CD8-positive, alpha-beta memory T cell (primary cell): ENCODE data around the gene ZFP36L2. TPM values are rescaled to one million over a fixed set of nuclear protein-coding genes. Genes with fewer than 3 reads are reported as not detected.
A peak's percentile ranks its signal among the peaks of the same experiment; 100 is the strongest.

Source experiments
- CTCF ChIA-PET: fragments of 350-600 bp; sonication (Branson Sonifier 250); formaldehyde crosslinking; loops from one replicate; lab custom pipeline; 2021; ENCODE audit warnings: antibody characterized with exemption; lab: Charles Lee
- POLR2A ChIA-PET: fragments of 350-600 bp; sonication (Branson Sonifier 250); formaldehyde crosslinking; loops from one replicate; lab custom pipeline; 2021; ENCODE audit warnings: antibody characterized with exemption; lab: Charles Lee
- DNase-seq, 5 donors: peaks; one replicate each; pipeline versions ENCODE4 v3.0.0 to v3.0.0-alpha.2; 2020 to 2022; ENCODE audit warnings: mixed read lengths in 1 of 5
- H3K27ac ChIP-seq: one replicate; pipeline ENCODE4 v1.7.0; 2013; ENCODE audit warnings: low read depth, mild to moderate bottlenecking, low read length, moderate library complexity
- H3K27me3 ChIP-seq: 2 replicates; pipeline ENCODE4 v1.7.0; 2013; ENCODE audit warnings: low read length, mild to moderate bottlenecking; ENCODE audit not compliant: insufficient read depth, poor library complexity, severe bottlenecking
- H3K36me3 ChIP-seq: 2 replicates; pipeline ENCODE4 v1.7.0; 2013; ENCODE audit warnings: mild to moderate bottlenecking, low read length, moderate library complexity; ENCODE audit not compliant: insufficient read depth
- H3K4me1 ChIP-seq: 2 replicates; pipeline ENCODE4 v1.7.0; 2013; ENCODE audit warnings: mild to moderate bottlenecking, low read length, moderate library complexity; ENCODE audit not compliant: insufficient read depth
- H3K4me3 ChIP-seq: 2 replicates; pipeline ENCODE4 v1.7.0; 2013; ENCODE audit warnings: mild to moderate bottlenecking, low read length
- H3K9me3 ChIP-seq: 2 replicates; pipeline ENCODE4 v1.7.0; 2013; ENCODE audit warnings: mild to moderate bottlenecking, low read length
- H3K27ac Mint-ChIP-seq, 8 donors: one replicate each; pipeline ENCODE4 v1.8.0; 2020 to 2021; ENCODE audit warnings: mixed read lengths in 8 of 8, mild to moderate bottlenecking in 6 of 8, inconsistent platforms in 3 of 8, moderate library complexity in 3 of 8
- H3K27me3 Mint-ChIP-seq, 2 donors: one replicate each; pipeline ENCODE4 v1.8.0; 2020 to 2021; ENCODE audit warnings: mixed read lengths in 2 of 2, mild to moderate bottlenecking in 1 of 2, moderate library complexity in 1 of 2
- H3K36me3 Mint-ChIP-seq, 3 donors: one replicate each; pipeline ENCODE4 v1.8.0; 2020 to 2021; ENCODE audit warnings: mixed read lengths in 3 of 3, inconsistent platforms in 1 of 3, mild to moderate bottlenecking in 1 of 3
- H3K4me1 Mint-ChIP-seq, 3 donors: one replicate each; pipeline ENCODE4 v1.8.0; 2020 to 2021; ENCODE audit warnings: mixed read lengths in 3 of 3, inconsistent platforms in 1 of 3, mild to moderate bottlenecking in 1 of 3
- H3K4me3 Mint-ChIP-seq, 7 donors: one replicate each; pipeline ENCODE4 v1.8.0; 2020 to 2021; ENCODE audit warnings: mixed read lengths in 7 of 7, mild to moderate bottlenecking in 6 of 7, moderate library complexity in 4 of 7, inconsistent platforms in 2 of 7
- H3K9me3 Mint-ChIP-seq, 5 donors: one replicate each; pipeline ENCODE4 v1.8.0; 2020 to 2022; ENCODE audit warnings: mixed read lengths in 5 of 5, mild to moderate bottlenecking in 3 of 5, moderate library complexity in 2 of 5, inconsistent platforms in 1 of 5
- polyA plus RNA-seq: library from polyadenylated mRNA; unstranded; fragments of 300-500 nt; fragmentation: Illumina TruSeq; gene quantifications from one replicate; pipeline ENCODE4 v1.2.3, GENCODE V29; 2021
- total RNA-seq, 2 experiments: library from RNA; stranded (reverse); gene quantifications; one replicate each; pipeline ENCODE4 v1.2.3, GENCODE V29; 2021

Gene ZFP36L2
- total and polyA plus RNA-seq, 3 experiments from 2014 or later, result 98.0 to 737 (median 98.6) TPM

- H3K27ac Mint-ChIP-seq, result peak overlapping the region in 2 of 8 donors; percentile 12 to 29
- H3K4me3 Mint-ChIP-seq, result no peak overlapping the region
- CTCF ChIA-PET, result interaction anchor here (0.9 kb wide), 1 partner anchor 30 kb away, joined by 3 read pairs; no protein-coding TSS in a partner anchor
- H3K27me3 ChIP-seq, result no peaks in the 10 kb centered on the region
- H3K9me3 ChIP-seq, result no peaks in the 10 kb centered on the region
- H3K9me3 Mint-ChIP-seq, result no peaks in the 10 kb centered on the region
- peaks cover 0 to 41% (median 6%) of the 10 kb centered on the region in 3 donors for H3K36me3 Mint-ChIP-seq
- H3K4me1 ChIP-seq, result no peaks in the 10 kb centered on the region
- H3K27me3 Mint-ChIP-seq, result no peaks in the 10 kb centered on the region
- POLR2A ChIA-PET, result no interaction called here
- no peaks in the 10 kb centered on the region for H3K4me1 Mint-ChIP-seq
- no peak overlapping the region for H3K4me3 ChIP-seq
- H3K36me3 ChIP-seq, result no peaks in the 10 kb centered on the region
- no peak for DNase-seq
- H3K27ac ChIP-seq, result no peak overlapping the region
These were observed 32.2 kb upstream of the ZFP36L2 start for GRCh38 chr2:43258547-43259156.

- ChIA-PET POLR2A (no interaction called here), CTCF (no interaction called here)
- H3K4me3 ChIP-seq, result no peak overlapping the region
- Mint-ChIP-seq H3K27ac (peak overlapping the region in 1 of 8 donors; percentile 16), H3K4me1 (no peaks in the 10 kb centered on the region), H3K9me3 (no peaks in the 10 kb centered on the region), H3K4me3 (no peak overlapping the region), H3K27me3 (no peaks in the 10 kb centered on the region), H3K36me3 (peaks cover 0 to 29% (median 6%) of the 10 kb centered on the region in 3 donors)
- H3K27me3 ChIP-seq, result no peaks in the 10 kb centered on the region
- no peaks in the 10 kb centered on the region for H3K4me1 ChIP-seq
- no peak overlapping the region for H3K27ac ChIP-seq
- no peak for DNase-seq
- H3K36me3 ChIP-seq, result no peaks in the 10 kb centered on the region
- H3K9me3 ChIP-seq, result no peaks in the 10 kb centered on the region
These were observed 29.0 kb upstream of the ZFP36L2 start for GRCh38 chr2:43255296-43255910.

- H3K27ac ChIP-seq, result no peak overlapping the region
- H3K9me3 ChIP-seq, result no peaks in the 10 kb centered on the region
- H3K4me1 ChIP-seq, result no peaks in the 10 kb centered on the region
- Mint-ChIP-seq H3K27ac (no peak overlapping the region), H3K4me1 (no peaks in the 10 kb centered on the region), H3K36me3 (peaks cover 0 to 30% (median 6%) of the 10 kb centered on the region in 3 donors), H3K9me3 (no peaks in the 10 kb centered on the region), H3K4me3 (no peak overlapping the region), H3K27me3 (no peaks in the 10 kb centered on the region)
- H3K4me3 ChIP-seq, result no peak overlapping the region
- CTCF ChIA-PET, result no interaction called here
- DNase-seq, result no peak
- POLR2A ChIA-PET, result interaction anchor here (0.6 kb wide), 1 partner anchor 10 kb away, joined by 3 read pairs; no protein-coding TSS in a partner anchor
- no peaks in the 10 kb centered on the region for H3K27me3 ChIP-seq
- H3K36me3 ChIP-seq, result no peaks in the 10 kb centered on the region
These were observed 27.9 kb upstream of the ZFP36L2 start for GRCh38 chr2:43254331-43254730.

GRCh38 chr2:43251171-43251731 lies 24.8 kb upstream of the ZFP36L2 start:
- H3K4me1 Mint-ChIP-seq, result no peaks in the 10 kb centered on the region
- H3K9me3 ChIP-seq, result no peaks in the 10 kb centered on the region
- H3K27ac ChIP-seq, result no peak overlapping the region
- peaks cover 0 to 26% (median 8%) of the 10 kb centered on the region in 3 donors for H3K36me3 Mint-ChIP-seq
- H3K27me3 Mint-ChIP-seq, result no peaks in the 10 kb centered on the region
- no peaks in the 10 kb centered on the region for H3K36me3 ChIP-seq
- ChIA-PET POLR2A (no interaction called here), CTCF (no interaction called here)
- no peak overlapping the region for H3K4me3 ChIP-seq
- H3K27me3 ChIP-seq, result no peaks in the 10 kb centered on the region
- no peak for DNase-seq
- no peaks in the 10 kb centered on the region for H3K4me1 ChIP-seq
- no peak overlapping the region for H3K27ac Mint-ChIP-seq
- H3K4me3 Mint-ChIP-seq, result no peak overlapping the region
- no peaks in the 10 kb centered on the region for H3K9me3 Mint-ChIP-seq

GRCh38 chr2:43250015-43250414 lies 23.6 kb upstream of the ZFP36L2 start:
- Histone ChIP-seq H3K4me3 (no peak overlapping the region), H3K9me3 (no peaks in the 10 kb centered on the region), H3K27me3 (no peaks in the 10 kb centered on the region), H3K4me1 (no peaks in the 10 kb centered on the region), H3K27ac (no peak overlapping the region), H3K36me3 (no peaks in the 10 kb centered on the region)
- ChIA-PET POLR2A (no interaction called here), CTCF (no interaction called here)
- Mint-ChIP-seq H3K4me1 (no peaks in the 10 kb centered on the region), H3K36me3 (peaks cover 0 to 27% (median 8%) of the 10 kb centered on the region in 3 donors), H3K4me3 (no peak overlapping the region), H3K9me3 (no peaks in the 10 kb centered on the region), H3K27ac (peak overlapping the region in 1 of 8 donors; percentile 82), H3K27me3 (no peaks in the 10 kb centered on the region)
- no peak for DNase-seq

- H3K36me3 Mint-ChIP-seq, result peaks cover 0 to 31% (median 7%) of the 10 kb centered on the region in 3 donors
- DNase-seq, result no peak
- H3K4me3 Mint-ChIP-seq, result no peak overlapping the region
- no peaks in the 10 kb centered on the region for H3K9me3 Mint-ChIP-seq
- H3K27me3 Mint-ChIP-seq, result no peaks in the 10 kb centered on the region
- ChIA-PET POLR2A (no interaction called here), CTCF (no interaction called here)
- Histone ChIP-seq H3K9me3 (no peaks in the 10 kb centered on the region), H3K36me3 (peaks cover under 1% of the 10 kb centered on the region), H3K4me3 (no peak overlapping the region), H3K4me1 (no peaks in the 10 kb centered on the region), H3K27ac (no peak overlapping the region), H3K27me3 (no peaks in the 10 kb centered on the region)
- peak overlapping the region in 3 of 8 donors; percentile 6 to 37 (median 20) for H3K27ac Mint-ChIP-seq
- H3K4me1 Mint-ChIP-seq, result no peaks in the 10 kb centered on the region
These were observed 22.2 kb upstream of the ZFP36L2 start for GRCh38 chr2:43248621-43249020.

GRCh38 chr2:43246641-43247040 lies 20.2 kb upstream of the ZFP36L2 start:
- ChIA-PET CTCF (no interaction called here), POLR2A (no interaction called here)
- peaks cover 0 to 39% (median 10%) of the 10 kb centered on the region in 3 donors for H3K36me3 Mint-ChIP-seq
- no peaks in the 10 kb centered on the region for H3K27me3 Mint-ChIP-seq
- H3K4me1 Mint-ChIP-seq, result no peaks in the 10 kb centered on the region
- Histone ChIP-seq H3K9me3 (no peaks in the 10 kb centered on the region), H3K27me3 (no peaks in the 10 kb centered on the region), H3K27ac (no peak overlapping the region), H3K4me1 (no peaks in the 10 kb centered on the region), H3K36me3 (peaks cover 8% of the 10 kb centered on the region), H3K4me3 (no peak overlapping the region)
- H3K27ac Mint-ChIP-seq, result peak overlapping the region in 1 of 8 donors; percentile 8
- no peak overlapping the region for H3K4me3 Mint-ChIP-seq
- H3K9me3 Mint-ChIP-seq, result no peaks in the 10 kb centered on the region
- DNase-seq, result no peak

- no peaks in the 10 kb centered on the region for H3K27me3 ChIP-seq
- H3K9me3 ChIP-seq, result no peaks in the 10 kb centered on the region
- H3K4me3 ChIP-seq, result no peak overlapping the region
- POLR2A ChIA-PET, result no interaction called here
- H3K4me1 Mint-ChIP-seq, result peaks cover 13 to 22% (median 13%) of the 10 kb centered on the region in 3 donors
- no peaks in the 10 kb centered on the region for H3K9me3 Mint-ChIP-seq
- peaks cover 0 to 25% (median 9%) of the 10 kb centered on the region in 3 donors for H3K36me3 Mint-ChIP-seq
- H3K27ac ChIP-seq, result no peak overlapping the region
- H3K27ac Mint-ChIP-seq, result peak overlapping the region in 2 of 8 donors; percentile 40 to 83
- CTCF ChIA-PET, result interaction anchor here (1.5 kb wide), 1 partner anchor 114 kb away, joined by 6 read pairs; no protein-coding TSS in a partner anchor
- H3K36me3 ChIP-seq, result peaks cover 8% of the 10 kb centered on the region
- no peaks in the 10 kb centered on the region for H3K4me1 ChIP-seq
- H3K4me3 Mint-ChIP-seq, result no peak overlapping the region
- H3K27me3 Mint-ChIP-seq, result no peaks in the 10 kb centered on the region
- no peak for DNase-seq
These were observed 15.2 kb upstream of the ZFP36L2 start for GRCh38 chr2:43241558-43241957.
